GM15510 (cell line): Measurements from ENCODE around the gene KCNG3.

Experiments used
- POLR2A ChIP-seq: IDR thresholded peaks from 3 replicates; pipeline ENCODE4 v1.6.1; 2011; ENCODE audit warnings: borderline replicate concordance; ENCODE audit not compliant: insufficient read length; ENCODE audit errors: extremely low read depth

The KCNG3 gene

GRCh38 chr2:42410742-42411514 is 82.9 kb downstream of the KCNG3 start:
- TF ChIP-seq POLR2A, result no peak

- TF ChIP-seq POLR2A, result no peak
Observed at GRCh38 chr2:42408009-42408408, 85.8 kb downstream of the KCNG3 start.

- TF ChIP-seq POLR2A, result no peak
Observed at GRCh38 chr2:42407476-42407875, 86.3 kb downstream of the KCNG3 start.

GRCh38 chr2:42404676-42405075 is 89.1 kb downstream of the KCNG3 start:
- no peak for TF ChIP-seq POLR2A

- TF ChIP-seq POLR2A, result no peak
Observed at GRCh38 chr2:42401773-42402172, 92.0 kb downstream of the KCNG3 start.

- no peak for TF ChIP-seq POLR2A
Observed at GRCh38 chr2:42392191-42392590, 101.6 kb downstream of the KCNG3 start.
